SIG-M5 (cell line): ENCODE data around the gene RAPGEF1.
"Not testable (repeated sequence)": the region's sequence is repeated elsewhere in the genome, so short reads cannot be mapped to it uniquely, and the experiment has no call there.

Source experiments
- DNase-seq: peaks from one replicate; lab custom pipeline; 2025; lab: John Stamatoyannopoulos, UW

RAPGEF1 gene

GRCh38 chr9:131685753-131686706 lies 53.8 kb downstream of the RAPGEF1 start:
- DNase-seq = no peak

- DNase-seq = not testable (repeated sequence)
These were observed 56.8 kb downstream of the RAPGEF1 start for GRCh38 chr9:131683094-131683493.

GRCh38 chr9:131682261-131682660 lies 57.6 kb downstream of the RAPGEF1 start:
- DNase-seq = no peak

GRCh38 chr9:131681826-131682225 lies 58.0 kb downstream of the RAPGEF1 start:
- not testable (repeated sequence) for DNase-seq

- not testable (repeated sequence) for DNase-seq
These were observed 58.8 kb downstream of the RAPGEF1 start for GRCh38 chr9:131681108-131681507.

- no peak for DNase-seq
These were observed 60.4 kb downstream of the RAPGEF1 start for GRCh38 chr9:131679261-131680020.

GRCh38 chr9:131678499-131679111 lies 61.3 kb downstream of the RAPGEF1 start:
- DNase-seq = peak; percentile 53

- no peak for DNase-seq
These were observed 62.3 kb downstream of the RAPGEF1 start for GRCh38 chr9:131677444-131678180.

- DNase-seq = no peak
These were observed 62.8 kb downstream of the RAPGEF1 start for GRCh38 chr9:131677049-131677443.

- DNase-seq = no peak
These were observed 63.4 kb downstream of the RAPGEF1 start for GRCh38 chr9:131676431-131676972.

GRCh38 chr9:131675437-131676022 lies 64.3 kb downstream of the RAPGEF1 start:
- DNase-seq = no peak

GRCh38 chr9:131674425-131675421 lies 65.2 kb downstream of the RAPGEF1 start:
- no peak for DNase-seq

- no peak for DNase-seq
These were observed 66.3 kb downstream of the RAPGEF1 start for GRCh38 chr9:131673531-131673930.

- no peak for DNase-seq
These were observed 66.8 kb downstream of the RAPGEF1 start for GRCh38 chr9:131673068-131673467.

- DNase-seq = no peak
These were observed 67.4 kb downstream of the RAPGEF1 start for GRCh38 chr9:131672451-131672850.

GRCh38 chr9:131671133-131671520 lies 68.7 kb downstream of the RAPGEF1 start:
- no peak for DNase-seq

- no peak for DNase-seq
These were observed 69.4 kb downstream of the RAPGEF1 start for GRCh38 chr9:131670247-131671132.

- no peak for DNase-seq
These were observed 70.4 kb downstream of the RAPGEF1 start for GRCh38 chr9:131669269-131670157.
